AG09309 (cell line): ENCODE measurements around the gene AFF3.

Source experiments
- DNase-seq: peaks from one replicate; pipeline ENCODE4 v3.0.0-alpha.2; 2010; ENCODE audit warnings: low read depth
- H3K4me3 ChIP-seq: 2 replicates; pipeline ENCODE4 v1.5.1; 2011; ENCODE audit warnings: mild to moderate bottlenecking, low read depth, low read length, moderate library complexity; ENCODE audit not compliant: control insufficient read depth
- CTCF ChIP-seq: IDR thresholded peaks from 2 replicates; pipeline ENCODE4 v1.5.1; 2011; ENCODE audit warnings: mild to moderate bottlenecking, low read depth, low read length, inconsistent platforms; ENCODE audit not compliant: insufficient read depth, control insufficient read depth; ENCODE audit errors: missing control alignments

The AFF3 gene

GRCh38 chr2:99787769-99788382 is 354.5 kb downstream of the AFF3 start:
- TF ChIP-seq CTCF = no peak
- no peak overlapping the region for H3K4me3 ChIP-seq
- DNase-seq = no peak

GRCh38 chr2:99786636-99787390 is 355.6 kb downstream of the AFF3 start:
- H3K4me3 ChIP-seq = no peak overlapping the region
- no peak for DNase-seq
- TF ChIP-seq CTCF = no peak

GRCh38 chr2:99784946-99785345 is 357.4 kb downstream of the AFF3 start:
- H3K4me3 ChIP-seq = no peak overlapping the region
- no peak for DNase-seq
- no peak for TF ChIP-seq CTCF

- no peak for DNase-seq
- H3K4me3 ChIP-seq = no peak overlapping the region
- TF ChIP-seq CTCF = no peak
Observed at GRCh38 chr2:99784282-99784681, 358.1 kb downstream of the AFF3 start.

- no peak for TF ChIP-seq CTCF
- DNase-seq = no peak
- no peak overlapping the region for H3K4me3 ChIP-seq
Observed at GRCh38 chr2:99780276-99780675, 362.1 kb downstream of the AFF3 start.

- no peak for TF ChIP-seq CTCF
- DNase-seq = no peak
Observed at GRCh38 chr2:99779276-99779675, 363.1 kb downstream of the AFF3 start.

More at GRCh38 chr2:99779276-99779675, 363.1 kb downstream of the AFF3 start:
- H3K4me3 ChIP-seq = no peak overlapping the region
